RPMI8226 (cell line): ENCODE measurements around the gene POU3F2.

Experiments
- DNase-seq: peaks from one replicate; pipeline ENCODE4 v3.0.0-alpha.2; 2015

Gene POU3F2

DNA sequence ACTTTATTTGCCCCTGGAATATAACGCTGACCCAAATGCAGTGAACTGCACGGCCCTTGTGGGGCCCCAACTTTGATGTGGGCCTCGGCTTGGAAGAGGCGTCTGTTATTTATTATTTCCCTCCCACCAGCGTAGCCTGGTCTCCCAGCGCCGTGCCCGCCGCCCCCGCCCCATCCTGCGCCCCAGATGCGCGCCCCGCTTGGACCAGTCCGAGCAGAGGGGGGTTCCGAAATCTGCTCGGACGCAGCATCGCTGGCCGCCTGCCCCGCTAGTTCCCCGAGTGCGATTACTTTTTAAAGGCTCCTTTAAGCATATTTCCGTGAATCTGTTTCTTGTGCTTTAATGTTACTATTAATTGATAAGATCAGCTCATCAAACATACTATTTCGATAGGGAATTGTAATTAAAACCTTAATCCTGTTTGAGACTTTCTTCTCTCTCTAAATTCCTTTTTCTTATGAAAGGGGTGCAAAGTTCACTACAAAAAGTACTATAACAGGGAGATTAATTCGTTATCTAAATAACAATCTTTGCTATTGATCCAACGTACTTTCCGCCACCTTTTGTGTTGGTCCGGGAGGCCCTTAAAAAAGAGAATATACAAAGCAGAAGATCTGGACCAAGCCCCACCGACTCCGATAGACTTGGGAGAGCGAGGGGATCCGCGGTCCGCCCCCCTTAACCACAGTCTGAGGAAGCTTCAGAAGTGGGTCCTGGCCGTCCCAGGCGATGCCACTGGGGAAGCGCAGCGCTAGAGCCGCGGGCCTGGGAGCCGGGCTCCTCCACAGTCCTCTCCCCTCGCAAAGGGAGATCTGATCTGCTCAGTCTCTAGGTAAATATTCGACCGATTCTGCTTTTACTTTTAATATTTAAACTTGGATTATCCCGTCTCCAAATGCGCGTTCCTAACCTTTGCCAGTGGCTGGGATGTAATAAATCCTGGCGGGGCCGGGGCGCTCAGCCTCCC is 10.2 kb downstream of the POU3F2 start:
- DNase-seq: no peak

DNA sequence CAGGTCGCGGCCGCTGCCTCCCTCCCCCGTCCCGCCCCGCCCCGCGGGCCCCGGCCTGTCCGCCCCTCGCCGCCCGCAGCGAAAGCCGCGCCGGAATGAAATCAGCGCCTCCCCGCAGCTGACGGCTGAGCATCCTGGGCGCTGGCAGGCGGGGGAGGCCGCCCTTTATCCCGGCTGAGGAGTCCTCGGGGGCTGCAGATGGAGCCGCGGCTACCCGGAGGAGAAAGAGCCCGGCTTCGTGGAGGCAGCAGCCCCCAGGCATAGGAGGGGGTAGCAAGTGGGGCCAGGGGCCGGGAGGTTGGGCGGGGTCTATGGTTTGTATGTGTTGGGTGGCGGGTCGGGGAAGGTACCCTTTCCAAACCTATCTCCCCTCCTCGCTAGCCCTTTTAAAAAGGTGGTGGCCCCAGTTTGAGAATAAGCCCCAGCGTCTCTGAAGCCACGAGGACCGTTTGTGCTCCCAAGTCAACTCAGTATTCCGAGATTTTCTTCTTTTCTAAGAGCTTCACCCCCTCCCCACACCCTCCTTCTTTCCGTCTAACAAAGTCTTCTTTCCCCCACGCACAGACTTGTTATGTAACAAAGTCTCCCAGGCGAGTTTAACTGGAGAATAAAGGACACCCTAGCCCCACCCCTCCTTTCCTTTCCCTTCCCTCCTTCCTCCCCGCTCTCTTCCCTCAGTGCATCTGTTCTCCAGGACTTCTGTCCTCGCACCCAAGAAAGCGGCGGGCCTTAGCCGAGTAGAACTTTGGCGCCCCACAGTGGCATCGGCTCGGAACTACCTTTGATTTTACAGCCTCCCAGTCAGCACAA is 11.0 kb downstream of the POU3F2 start:
- DNase-seq: peak; percentile 61

DNA sequence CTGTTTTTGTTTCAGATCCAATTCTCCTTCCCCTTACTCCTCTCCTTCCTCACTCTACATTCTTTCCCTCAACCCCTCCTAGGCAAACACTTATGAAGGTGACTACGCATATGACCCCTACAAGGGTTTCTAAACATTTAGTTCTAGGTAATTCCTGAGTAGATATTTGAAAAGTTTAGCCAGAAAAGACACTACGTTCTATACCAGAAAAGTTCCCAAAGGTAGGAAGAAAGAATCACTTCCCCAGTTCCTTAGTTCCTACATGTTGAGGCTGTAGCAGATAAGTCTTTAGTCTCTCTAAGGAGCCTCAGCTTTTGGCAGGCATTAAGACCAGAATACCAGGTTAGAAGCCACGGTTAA is 11.6 kb downstream of the POU3F2 start:
- DNase-seq: no peak

DNA sequence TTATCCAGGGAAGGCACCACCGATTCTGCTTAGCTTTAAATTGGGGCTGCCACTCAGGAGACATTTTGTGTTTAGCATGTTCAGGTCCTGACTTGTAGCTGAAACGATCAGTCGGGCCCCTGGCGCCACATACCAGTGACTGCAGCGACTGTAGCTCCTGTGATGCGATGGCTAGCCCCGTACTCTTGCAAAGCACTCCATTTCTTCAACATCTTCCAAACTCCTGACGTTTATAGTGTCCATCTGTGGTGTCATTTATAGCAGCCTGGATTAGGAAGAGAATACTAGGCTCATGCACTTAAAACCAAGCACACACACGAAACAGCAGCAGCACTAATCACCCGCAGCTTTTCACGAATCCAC is 13.0 kb downstream of the POU3F2 start:
- DNase-seq: no peak

DNA sequence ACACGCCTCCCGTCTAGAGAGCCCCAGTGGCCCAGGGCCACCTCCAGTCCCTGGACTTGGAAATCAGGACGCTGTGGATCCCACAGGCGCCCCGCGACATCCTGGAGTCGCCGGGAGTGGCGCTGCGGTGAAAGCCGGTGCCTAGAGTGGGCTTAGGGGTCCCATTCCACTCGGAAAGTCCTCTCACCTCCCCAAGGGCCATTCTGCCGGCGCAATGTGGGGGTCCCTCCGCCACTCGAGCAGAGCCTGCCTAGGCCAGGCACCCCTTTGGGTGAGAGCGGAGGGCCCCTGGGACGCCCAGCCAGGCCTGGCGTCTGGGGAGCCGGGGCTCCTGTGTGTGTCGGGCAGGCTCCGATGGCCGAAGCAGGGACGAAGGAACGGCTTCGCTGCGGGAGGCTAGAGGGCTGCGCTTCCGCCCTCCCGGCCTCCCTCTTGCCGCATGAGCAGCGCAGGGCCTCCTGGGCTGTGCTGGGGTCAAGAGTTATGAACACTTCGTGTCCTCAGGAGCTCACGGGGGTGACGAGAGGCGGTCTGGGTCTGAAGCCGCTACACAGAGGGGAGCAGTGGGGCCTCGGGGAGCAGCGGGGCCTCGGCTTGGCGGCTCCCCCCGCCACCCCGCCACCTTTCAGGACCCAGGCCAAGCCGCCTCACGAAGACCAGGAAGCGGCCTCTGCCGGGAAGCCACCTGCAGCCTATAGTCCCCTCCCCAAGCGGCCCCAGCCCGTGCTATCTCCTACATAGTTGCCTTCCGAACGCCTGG is 13.6 kb downstream of the POU3F2 start:
- DNase-seq: no peak

DNA sequence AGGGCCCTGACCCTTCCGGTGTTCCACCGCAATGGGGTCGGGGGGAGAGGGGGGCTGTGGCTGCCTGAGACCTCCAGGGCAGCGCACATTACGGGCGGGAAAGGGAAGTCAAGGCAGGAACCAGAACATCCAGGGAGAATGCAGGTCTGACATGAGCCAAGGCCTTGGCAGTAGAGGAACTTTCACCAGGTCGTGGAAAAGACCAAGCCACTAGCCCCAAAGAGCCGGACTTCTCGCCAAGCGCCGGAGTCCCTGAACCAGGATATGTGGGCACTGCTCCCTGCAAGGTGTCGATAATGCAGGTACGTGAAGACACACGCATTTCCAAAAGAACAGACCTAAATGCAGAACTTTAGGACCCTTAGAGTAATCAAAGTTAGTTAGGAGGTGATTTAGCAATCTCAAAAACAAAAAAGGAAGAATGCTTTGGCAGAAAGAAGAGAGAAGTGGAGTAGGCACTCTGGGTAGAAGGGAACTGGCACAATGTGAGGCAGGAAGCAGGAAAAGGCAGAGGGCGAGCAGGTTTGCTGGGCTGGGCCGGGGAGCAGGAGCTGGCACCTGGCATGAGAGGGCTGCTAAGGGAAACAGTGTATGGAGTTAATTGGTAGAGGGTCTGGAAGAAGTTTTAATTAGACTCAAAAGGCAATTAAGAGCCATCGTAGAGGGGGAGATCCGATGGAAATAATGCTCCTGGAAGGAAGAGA is 14.3 kb downstream of the POU3F2 start:
- no peak for DNase-seq

DNA sequence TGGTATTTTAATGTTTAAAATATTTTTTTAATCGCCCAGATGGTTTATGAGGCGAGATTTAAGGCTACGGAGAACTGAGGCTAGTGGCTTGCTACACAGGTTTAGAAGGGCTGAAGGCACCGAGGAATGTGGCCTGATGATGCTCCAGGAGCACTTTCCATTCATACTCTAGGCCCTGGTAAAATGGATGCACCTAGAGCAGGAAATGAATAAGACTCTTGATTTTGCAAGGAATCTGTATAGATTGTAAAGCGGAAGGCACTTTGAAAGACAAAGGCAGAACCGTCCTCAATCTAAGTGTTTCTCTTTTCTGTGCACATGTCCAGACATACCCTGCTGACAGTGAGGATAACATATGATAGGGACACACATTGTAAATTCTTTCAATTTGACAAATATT is 30.1 kb downstream of the POU3F2 start:
- no peak for DNase-seq

DNA sequence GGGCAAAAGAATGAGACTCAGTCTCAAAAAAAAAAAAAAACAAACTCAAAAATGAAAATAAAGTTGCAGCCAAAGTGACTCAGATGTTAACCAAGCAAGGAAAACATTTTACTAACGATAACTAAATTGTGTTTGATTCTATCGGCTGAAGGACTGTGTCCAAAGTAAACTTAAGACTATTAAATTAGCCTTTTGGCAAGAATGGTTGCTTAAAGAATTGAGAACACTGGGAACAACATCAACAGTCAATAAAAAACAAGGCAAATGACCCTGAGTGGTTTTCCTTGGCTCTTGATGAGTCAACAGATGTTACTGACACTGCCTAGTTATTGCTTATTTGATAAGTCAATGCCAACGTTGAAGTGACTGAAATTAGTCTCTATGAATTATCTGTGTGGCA is 36.7 kb downstream of the POU3F2 start:
- no peak for DNase-seq

DNA sequence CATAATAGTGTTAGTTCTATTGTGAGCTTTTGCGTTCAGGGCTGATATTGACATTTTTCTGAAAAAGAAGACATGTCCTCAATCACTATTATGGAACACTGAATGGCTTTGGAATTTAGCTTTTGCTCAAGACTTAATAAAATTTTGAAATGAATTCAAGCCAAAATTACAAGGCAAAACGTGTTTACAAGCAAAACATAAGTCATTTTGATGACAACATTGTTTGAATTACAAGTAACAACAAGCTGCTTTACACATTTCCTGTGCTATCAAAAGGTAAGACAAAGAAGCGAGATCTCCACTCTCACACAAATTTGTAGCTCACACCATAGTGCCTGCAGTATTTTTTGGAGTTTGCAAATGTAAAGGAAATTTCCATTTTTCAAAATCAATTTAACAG is 37.4 kb downstream of the POU3F2 start:
- no peak for DNase-seq

DNA sequence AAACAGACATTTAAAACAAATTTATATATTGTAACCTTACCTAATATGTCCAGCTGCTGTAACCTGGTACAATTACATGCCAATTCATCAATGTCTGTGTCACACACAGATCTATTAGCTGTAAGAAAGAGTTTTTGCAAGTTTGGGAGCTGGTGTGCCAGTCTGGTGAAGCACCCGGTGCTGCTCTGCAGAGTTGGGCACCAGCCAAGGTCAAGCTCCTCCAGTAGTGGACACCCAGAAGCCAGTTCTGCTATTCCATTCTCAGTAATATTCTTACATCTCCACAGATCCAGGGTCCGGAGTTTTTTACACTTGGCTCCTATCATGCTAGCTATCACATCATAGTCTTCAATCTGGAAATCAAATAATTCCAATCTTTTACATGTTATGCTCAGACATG is 41.0 kb downstream of the POU3F2 start:
- no peak for DNase-seq

DNA sequence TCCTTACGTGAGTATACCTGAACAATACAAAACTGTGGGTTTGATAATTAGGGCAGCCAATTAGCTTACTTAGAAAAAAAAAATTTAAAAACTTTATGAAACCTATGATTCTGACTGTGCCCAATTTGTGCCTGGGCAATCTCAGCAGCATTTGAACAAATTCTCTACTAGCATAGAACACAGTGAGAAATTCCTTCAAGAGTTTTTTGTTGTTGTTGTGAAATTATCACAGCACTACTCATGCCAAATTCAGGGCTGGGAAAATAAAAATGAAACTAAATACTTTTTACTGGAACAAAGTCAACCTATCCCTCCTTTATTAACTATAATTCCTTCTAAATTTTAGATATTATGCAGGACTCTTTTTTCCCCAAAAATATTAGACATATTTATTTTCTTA is 42.9 kb downstream of the POU3F2 start:
- DNase-seq: no peak

DNA sequence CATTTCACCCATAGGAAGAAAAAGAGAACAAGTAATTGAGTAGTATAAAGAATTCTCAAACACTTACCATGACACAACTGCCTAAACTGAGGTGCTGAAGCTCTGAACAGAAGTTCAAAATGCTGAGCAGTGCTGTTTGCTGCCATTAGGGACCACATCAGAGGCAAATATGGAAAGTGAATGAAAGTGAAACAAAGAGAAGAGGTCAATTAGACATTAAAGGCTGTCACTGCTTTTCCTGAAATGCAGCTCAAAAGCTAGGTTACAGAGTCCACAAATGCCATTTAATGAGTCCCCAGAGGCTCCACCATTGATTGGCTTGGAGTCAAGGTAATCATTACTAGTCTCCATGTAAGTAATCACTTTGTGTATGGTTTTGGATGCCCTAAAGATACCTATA is 46.1 kb downstream of the POU3F2 start:
- peak; percentile 41 for DNase-seq

DNA sequence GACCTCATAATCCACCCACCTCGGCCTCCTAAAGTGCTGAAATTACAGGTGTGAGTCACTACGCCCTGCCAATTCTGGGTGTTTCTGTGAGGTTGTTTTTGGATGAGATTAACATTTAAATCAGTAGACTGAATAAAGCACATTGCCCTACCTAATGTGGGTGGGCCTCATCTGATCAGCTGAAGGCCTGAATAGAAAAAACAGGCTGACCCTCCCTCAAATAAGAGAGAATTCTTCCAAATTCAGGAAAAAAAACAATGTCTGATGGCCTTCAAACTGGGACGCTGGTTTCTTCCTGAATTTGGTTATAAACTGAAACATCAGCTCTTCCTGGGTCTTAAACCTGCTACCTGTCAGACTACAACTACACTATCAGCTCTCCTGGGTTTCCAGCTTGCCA is 51.0 kb downstream of the POU3F2 start:
- no peak for DNase-seq

DNA sequence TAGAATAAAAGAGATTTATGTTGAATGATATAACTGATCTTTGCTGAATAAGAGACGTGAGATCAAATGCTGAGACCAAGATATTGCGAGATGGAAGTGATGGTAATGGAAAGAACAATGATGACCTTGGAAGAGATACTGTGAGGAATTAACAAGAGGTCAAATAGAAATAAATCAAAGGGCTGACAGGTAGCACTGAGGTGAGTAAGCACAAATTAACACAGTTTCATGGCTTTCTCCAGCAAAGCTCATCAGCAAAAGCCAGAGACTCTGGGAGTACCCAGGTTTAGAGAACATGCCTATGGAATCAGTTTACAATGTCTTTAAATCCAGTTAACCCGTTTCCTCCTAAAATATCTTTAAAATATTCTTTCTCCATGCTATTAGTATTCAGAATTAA is 53.3 kb downstream of the POU3F2 start:
- no peak for DNase-seq
